Neuronal stem cell (in vitro differentiated cells): Measurements from ENCODE around the gene TRAK2.

Experiments used
- DNase-seq: peaks from one replicate; pipeline ENCODE4 v3.0.0-alpha.2; 2013; ENCODE audit warnings: low spot score
- H2AFZ ChIP-seq: one replicate; pipeline ENCODE4 v1.6.1; 2013; ENCODE audit warnings: mild to moderate bottlenecking, low read length, inconsistent platforms
- H2AK5ac ChIP-seq: 2 replicates; pipeline ENCODE4 v1.6.1; 2013; ENCODE audit warnings: low read depth, mild to moderate bottlenecking, inconsistent platforms, low read length, moderate library complexity, mixed read lengths
- H2BK120ac ChIP-seq: 2 replicates; pipeline ENCODE4 v1.6.1; 2013; ENCODE audit warnings: low read depth, mild to moderate bottlenecking, inconsistent platforms, low read length, moderate library complexity, mixed read lengths
- H2BK12ac ChIP-seq: one replicate; pipeline ENCODE4 v1.6.1; 2013; ENCODE audit warnings: low read length, inconsistent platforms
- H2BK15ac ChIP-seq: 2 replicates; pipeline ENCODE4 v1.6.1; 2013; ENCODE audit warnings: mild to moderate bottlenecking, low read length, inconsistent platforms, mixed read lengths
- H2BK5ac ChIP-seq: one replicate; pipeline ENCODE4 v1.6.1; 2013; ENCODE audit warnings: inconsistent platforms, mild to moderate bottlenecking, low read length, moderate library complexity
- H3K14ac ChIP-seq: one replicate; pipeline ENCODE4 v1.6.1; 2013; ENCODE audit warnings: low read length, inconsistent platforms
- H3K18ac ChIP-seq: 2 replicates; pipeline ENCODE4 v1.6.1; 2013; ENCODE audit warnings: low read length, inconsistent platforms
- H3K23ac ChIP-seq: 2 replicates; pipeline ENCODE4 v1.6.1; 2013; ENCODE audit warnings: low read depth, mild to moderate bottlenecking, mixed read lengths, low read length, inconsistent platforms; ENCODE audit not compliant: poor library complexity
- H3K27ac ChIP-seq: replicated peaks from 3 replicates; pipeline ENCODE4 v1.5.1; 2013; ENCODE audit warnings: low read length, inconsistent platforms
- H3K27me3 ChIP-seq, 3 experiments: 2 replicates each; pipeline ENCODE4 v1.6.1; 2013; ENCODE audit warnings: low read length in 3 of 3, mild to moderate bottlenecking in 2 of 3, inconsistent platforms in 1 of 3, low read depth in 1 of 3, mixed read lengths in 1 of 3, moderate library complexity in 1 of 3; ENCODE audit not compliant: control insufficient read depth in 3 of 3, insufficient read depth in 3 of 3
- H3K36me3 ChIP-seq, 2 donors: replicated peaks in 1 of 2; 2 replicates each; pipeline ENCODE4 v1.6.1; 2013; ENCODE audit warnings: low read length in 2 of 2; ENCODE audit not compliant: control insufficient read depth in 2 of 2, insufficient read depth in 2 of 2
- H3K4ac ChIP-seq: 2 replicates; pipeline ENCODE4 v1.6.1; 2013; ENCODE audit warnings: inconsistent platforms, mild to moderate bottlenecking, low read length, moderate library complexity
- H3K4me1 ChIP-seq, 2 donors: 1 replicate in 1 of 2; 2 replicates in 1 of 2; pipeline ENCODE4 v1.6.1; 2013; ENCODE audit warnings: low read length in 2 of 2, low read depth in 1 of 2; ENCODE audit not compliant: control insufficient read depth in 2 of 2, insufficient read depth in 1 of 2
- H3K4me2 ChIP-seq: one replicate; pipeline ENCODE4 v1.6.1; 2013; ENCODE audit warnings: mild to moderate bottlenecking, low read length, inconsistent platforms; ENCODE audit not compliant: insufficient read depth, poor library complexity, severe bottlenecking
- H3K4me3 ChIP-seq, 2 donors: 2 replicates each; pipeline ENCODE4 v1.5.1; 2013; ENCODE audit warnings: low read length in 2 of 2, mild to moderate bottlenecking in 2 of 2, inconsistent platforms in 1 of 2, moderate library complexity in 1 of 2
- H3K79me1 ChIP-seq: one replicate; pipeline ENCODE4 v1.6.1; 2013; ENCODE audit warnings: low read depth, mild to moderate bottlenecking, inconsistent platforms, low read length, moderate library complexity
- H3K9ac ChIP-seq: one replicate; pipeline ENCODE4 v1.6.1; 2013; ENCODE audit warnings: mild to moderate bottlenecking, low read depth, low read length, inconsistent platforms; ENCODE audit not compliant: poor library complexity
- H3K9me3 ChIP-seq, 2 donors: replicated peaks in 1 of 2; 2 replicates each; pipeline versions ENCODE3 to v1.6.1; 2013; ENCODE audit warnings: low read length in 2 of 2, mild to moderate bottlenecking in 2 of 2, inconsistent platforms in 1 of 2, low read depth in 1 of 2, mixed read lengths in 1 of 2, moderate library complexity in 1 of 2; ENCODE audit not compliant: control insufficient read depth in 2 of 2, insufficient read depth in 1 of 2
- H4K8ac ChIP-seq: one replicate; pipeline ENCODE4 v1.6.1; 2013; ENCODE audit warnings: low read depth, mild to moderate bottlenecking, inconsistent platforms, low read length, moderate library complexity
- H4K91ac ChIP-seq: one replicate; pipeline ENCODE4 v1.6.1; 2013; ENCODE audit warnings: low read length, low read depth, mild to moderate bottlenecking, inconsistent platforms; ENCODE audit not compliant: poor library complexity
- WGBS, 2 donors: extraction: QIAGEN DNeasy Blood & Tissue Kit; methylation state at CpG; one replicate each; pipeline ENCODE4 v1.1.7; 2013; ENCODE audit warnings: missing lambda C conversion rate in 2 of 2, mixed read lengths in 1 of 2; ENCODE audit not compliant: insufficient read length in 2 of 2, insufficient replicate concordance in 1 of 2; ENCODE audit errors: extremely low coverage in 2 of 2; 5-methylcytosine and 5-hydroxymethylcytosine counted together

Gene TRAK2

GRCh38 chr2:201425952-201426351 is 25.3 kb downstream of the TRAK2 start:
- Histone ChIP-seq H2BK120ac (no peak overlapping the region), H2BK12ac (no peak overlapping the region), H2BK5ac (no peak overlapping the region), H4K8ac (no peak overlapping the region), H3K36me3 (no peaks in the 10 kb centered on the region), H2BK15ac (no peak overlapping the region), H3K14ac (no peak overlapping the region), H2AFZ (no peak overlapping the region), H3K18ac (no peak overlapping the region), H3K79me1 (no peaks in the 10 kb centered on the region), H3K27me3 (no peaks in the 10 kb centered on the region), H2AK5ac (no peak overlapping the region), H3K9ac (no peak overlapping the region), H4K91ac (no peak overlapping the region), H3K9me3 (peaks cover 2 to 3% of the 10 kb centered on the region in 2 donors), H3K4me3 (no peak overlapping the region), H3K4ac (no peak overlapping the region), H3K4me2 (no peak overlapping the region), H3K27ac (no peak overlapping the region), H3K4me1 (peaks cover 0 to 6% of the 10 kb centered on the region in 2 donors), H3K23ac (no peak overlapping the region)
- no peak for DNase-seq
- WGBS, 2 donors = no CpG with 5 or more reads among the region's 9 CpGs

- no peak overlapping the region for H3K27ac ChIP-seq
- H3K4me2 ChIP-seq = no peak overlapping the region
- 100% methylated on average over 1 of the region's 3 CpGs; no CpG with 5 or more reads in 1 of the 2 donors for WGBS, 2 donors
Observed at GRCh38 chr2:201420442-201421113, 30.7 kb downstream of the TRAK2 start.

GRCh38 chr2:201419986-201420385 is 31.3 kb downstream of the TRAK2 start:
- Histone ChIP-seq H4K91ac (no peak overlapping the region), H3K4me2 (no peak overlapping the region), H3K4me1 (peaks cover 0 to 6% of the 10 kb centered on the region in 2 donors), H3K27ac (no peak overlapping the region), H2BK120ac (no peak overlapping the region), H3K79me1 (no peaks in the 10 kb centered on the region), H2BK12ac (no peak overlapping the region), H3K9ac (no peak overlapping the region), H2AK5ac (no peak overlapping the region), H3K27me3 (no peaks in the 10 kb centered on the region), H3K9me3 (no peaks in the 10 kb centered on the region), H3K4ac (no peak overlapping the region), H3K14ac (no peak overlapping the region), H2AFZ (no peak overlapping the region), H2BK5ac (no peak overlapping the region), H3K18ac (no peak overlapping the region), H3K23ac (no peak overlapping the region), H2BK15ac (no peak overlapping the region), H3K4me3 (no peak overlapping the region), H3K36me3 (peaks cover 0 to 2% of the 10 kb centered on the region in 2 donors), H4K8ac (no peak overlapping the region)
- no peak for DNase-seq
- no CpG with 5 or more reads among the region's 4 CpGs for WGBS, 2 donors

More at GRCh38 chr2:201420442-201421113, 30.7 kb downstream of the TRAK2 start:
- H3K36me3 ChIP-seq = peaks cover 0 to 2% of the 10 kb centered on the region in 2 donors
- no peak overlapping the region for H3K18ac ChIP-seq
- H3K9me3 ChIP-seq = no peaks in the 10 kb centered on the region
- H3K4me1 ChIP-seq = peaks cover 0 to 6% of the 10 kb centered on the region in 2 donors
- H3K4ac ChIP-seq = no peak overlapping the region
- no peak overlapping the region for H4K91ac ChIP-seq
- no peak overlapping the region for H3K9ac ChIP-seq
- no peaks in the 10 kb centered on the region for H3K27me3 ChIP-seq
- H3K14ac ChIP-seq = no peak overlapping the region
- no peak overlapping the region for H2AFZ ChIP-seq
- no peak overlapping the region for H2BK5ac ChIP-seq
- no peak overlapping the region for H3K4me3 ChIP-seq
- no peak overlapping the region for H4K8ac ChIP-seq
- H2AK5ac ChIP-seq = no peak overlapping the region
- DNase-seq = no peak
- H3K79me1 ChIP-seq = no peaks in the 10 kb centered on the region
- no peak overlapping the region for H3K23ac ChIP-seq
- H2BK120ac ChIP-seq = no peak overlapping the region
- H2BK15ac ChIP-seq = no peak overlapping the region
- no peak overlapping the region for H2BK12ac ChIP-seq

GRCh38 chr2:201419057-201419635 is 32.1 kb downstream of the TRAK2 start:
- WGBS, 2 donors = no CpG with 5 or more reads among the region's 3 CpGs
- H3K27ac ChIP-seq = no peak overlapping the region

More at GRCh38 chr2:201419057-201419635, 32.1 kb downstream of the TRAK2 start:
- H3K4ac ChIP-seq = no peak overlapping the region
- H2BK12ac ChIP-seq = no peak overlapping the region
- peaks cover 0 to 2% of the 10 kb centered on the region in 2 donors for H3K36me3 ChIP-seq
- H3K79me1 ChIP-seq = no peaks in the 10 kb centered on the region
- no peak overlapping the region for H2AK5ac ChIP-seq
- no peak overlapping the region for H2BK120ac ChIP-seq
- no peak overlapping the region for H3K4me2 ChIP-seq
- DNase-seq = no peak
- no peak overlapping the region for H4K8ac ChIP-seq
- H4K91ac ChIP-seq = no peak overlapping the region
- no peak overlapping the region for H3K23ac ChIP-seq
- no peak overlapping the region for H3K9ac ChIP-seq
- H3K27me3 ChIP-seq = no peaks in the 10 kb centered on the region
- H2BK15ac ChIP-seq = no peak overlapping the region
- no peak overlapping the region for H2AFZ ChIP-seq
- no peak overlapping the region for H3K4me3 ChIP-seq
- H2BK5ac ChIP-seq = no peak overlapping the region
- H3K4me1 ChIP-seq = peaks cover 0 to 6% of the 10 kb centered on the region in 2 donors
- H3K9me3 ChIP-seq = no peaks in the 10 kb centered on the region
- no peak overlapping the region for H3K18ac ChIP-seq
- no peak overlapping the region for H3K14ac ChIP-seq
